K562 treated with DMSO at 1 percent for 12 hours (cell line): Measurements from ENCODE around the gene SKIDA1. TPM values are rescaled to one million over a fixed set of nuclear protein-coding genes. Genes with fewer than 3 reads are reported as not detected.

ENCODE experiments used
- total RNA-seq: library from RNA; unstranded; fragments of 300-600 nt; gene quantifications from 2 replicates; pipeline ENCODE4 v1.2.3, GENCODE V29; 2022; ENCODE audit not compliant: insufficient read depth

The SKIDA1 gene
- 0.15 and 0.43 TPM in 2 replicates for total RNA-seq

DNA sequence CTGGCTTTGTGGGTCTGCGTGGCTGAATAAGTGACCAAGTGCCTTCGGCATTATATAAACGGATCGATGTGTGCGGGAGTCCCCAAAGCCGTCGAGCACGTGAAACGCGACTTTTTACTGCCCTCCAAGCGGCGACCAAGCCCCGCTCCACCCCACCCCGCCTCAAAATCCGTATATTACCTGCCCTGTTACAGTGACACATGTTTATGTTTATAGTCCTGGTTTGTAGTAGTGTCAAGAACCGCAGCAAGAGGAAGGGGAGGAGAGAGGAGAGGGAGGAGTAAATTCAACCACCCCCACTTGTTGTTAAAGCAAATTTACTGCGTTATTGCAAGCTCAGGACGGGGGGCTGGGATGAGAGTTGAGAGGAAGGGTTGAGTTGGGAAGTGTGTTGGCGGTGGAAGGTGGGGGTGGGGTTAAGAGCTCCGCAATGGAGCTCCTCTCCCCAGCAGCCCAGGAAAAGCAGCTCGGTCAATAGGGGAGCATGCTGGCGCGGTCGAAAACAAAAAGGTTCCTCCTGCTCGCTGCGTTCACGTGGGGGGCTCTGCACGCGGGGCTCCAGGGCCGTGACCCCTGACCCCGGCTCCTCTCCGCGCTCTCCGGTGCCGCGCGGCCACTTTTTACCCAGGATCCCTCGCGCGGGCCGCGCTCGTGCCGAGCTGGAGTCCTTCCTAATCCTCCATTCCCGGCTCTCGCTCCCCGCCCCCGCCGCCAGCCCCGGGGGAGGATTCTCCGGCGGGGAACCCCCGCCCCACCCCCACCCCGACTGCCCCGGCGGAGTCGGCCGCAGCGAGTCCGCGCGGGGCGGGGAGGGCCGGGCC lies at the start of gene SKIDA1:
Gene SKIDA1, minus strand, starts transcription at position 316 of the 821 bp plus-strand sequence. CDS start 7,860 bp downstream, outside the sequence.

DNA sequence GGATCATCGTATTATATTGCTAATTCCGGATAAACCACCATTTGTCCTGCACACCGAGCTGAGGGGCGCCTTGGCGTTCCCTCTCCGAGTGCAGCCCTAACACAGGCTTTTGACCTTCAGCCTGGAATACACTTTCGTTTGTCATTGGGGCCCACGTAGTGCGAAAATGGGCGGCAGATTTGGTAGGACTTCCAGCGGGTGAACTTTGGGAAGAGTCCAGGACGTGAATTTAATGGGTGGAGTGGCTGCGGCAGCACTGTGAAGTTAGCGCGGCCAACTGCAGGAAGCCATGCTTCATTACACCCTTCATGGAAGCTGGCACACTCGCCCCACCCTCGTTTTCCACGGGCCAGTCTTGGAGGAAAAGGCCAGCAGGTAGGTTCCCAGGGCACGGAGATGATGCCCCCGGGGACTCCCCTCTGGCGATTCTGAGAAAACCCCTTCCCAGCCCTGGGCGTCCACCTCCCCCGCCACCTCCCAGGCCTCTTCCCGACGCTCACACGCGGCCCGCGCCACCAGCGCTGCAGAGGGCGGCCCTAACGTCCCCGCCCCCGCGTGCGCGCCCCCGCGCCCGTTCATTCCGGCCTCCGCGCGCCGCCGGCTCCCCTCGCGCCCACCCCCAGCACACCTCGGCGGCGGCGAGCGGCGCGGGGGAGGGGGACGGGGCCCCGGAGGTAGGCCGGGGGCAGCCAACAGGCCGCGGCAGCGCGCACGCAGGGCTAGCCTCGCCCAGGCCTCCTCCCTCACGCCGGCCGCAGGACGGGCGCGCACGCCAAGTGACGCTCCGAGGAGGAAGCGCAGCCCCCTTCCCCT lies 8.2 kb upstream of the SKIDA1 start, which contains the start of gene MLLT10:
Gene MLLT10, plus strand, starts transcription at position 766 of the 813 bp plus-strand sequence. CDS start 413 bp downstream, outside the sequence.

Other genes with a start within 250 kb of the SKIDA1 start
- 13.1 and 31.2 TPM in 2 replicates for gene MLLT10, start 8.6 kb upstream of the SKIDA1 start, total RNA-seq